IPS DF 4.7 (cell line): ENCODE data around the gene PSENEN.
"Not testable (repeated sequence)": the region's sequence is repeated elsewhere in the genome, so short reads cannot be mapped to it uniquely, and the experiment has no call there.

Source experiments
- DNase-seq: peaks from one replicate; pipeline ENCODE4 v3.0.0-alpha.2; 2013; ENCODE audit warnings: low spot score; ENCODE audit errors: extremely low read depth

PSENEN gene

GRCh38 chr19:35788205-35788960 lies 42.9 kb downstream of the PSENEN start:
- no peak for DNase-seq

- no peak for DNase-seq
These were observed 43.9 kb downstream of the PSENEN start for GRCh38 chr19:35789195-35789977.

- no peak for DNase-seq
These were observed 44.8 kb downstream of the PSENEN start for GRCh38 chr19:35789978-35790944.

- no peak for DNase-seq
These were observed 45.7 kb downstream of the PSENEN start for GRCh38 chr19:35790981-35791813.

GRCh38 chr19:35791814-35792279 lies 46.4 kb downstream of the PSENEN start:
- DNase-seq = no peak

GRCh38 chr19:35792312-35792711 lies 46.9 kb downstream of the PSENEN start:
- no peak for DNase-seq

- no peak for DNase-seq
These were observed 47.4 kb downstream of the PSENEN start for GRCh38 chr19:35792888-35793287.

GRCh38 chr19:35793381-35794165 lies 48.1 kb downstream of the PSENEN start:
- no peak for DNase-seq

GRCh38 chr19:35795564-35795963 lies 50.1 kb downstream of the PSENEN start:
- DNase-seq = not testable (repeated sequence)
